GM19438 (cell line): ENCODE results near the gene RIBC2.
"Not testable (repeated sequence)": the region's sequence is repeated elsewhere in the genome, so short reads cannot be mapped to it uniquely, and the experiment has no call there.

Experiments
- ATAC-seq: cut with Tn5 transposase; IDR thresholded peaks from one replicate; pipeline ENCODE4 v1.9.1; 2021; ENCODE audit warnings: low read depth; ENCODE audit not compliant: unreplicated experiment

The RIBC2 gene, protein sequence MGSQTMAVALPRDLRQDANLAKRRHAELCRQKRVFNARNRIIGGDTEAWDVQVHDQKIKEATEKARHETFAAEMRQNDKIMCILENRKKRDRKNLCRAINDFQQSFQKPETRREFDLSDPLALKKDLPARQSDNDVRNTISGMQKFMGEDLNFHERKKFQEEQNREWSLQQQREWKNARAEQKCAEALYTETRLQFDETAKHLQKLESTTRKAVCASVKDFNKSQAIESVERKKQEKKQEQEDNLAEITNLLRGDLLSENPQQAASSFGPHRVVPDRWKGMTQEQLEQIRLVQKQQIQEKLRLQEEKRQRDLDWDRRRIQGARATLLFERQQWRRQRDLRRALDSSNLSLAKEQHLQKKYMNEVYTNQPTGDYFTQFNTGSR

GRCh38 chr22:45413368-45414211 lies at the start of gene RIBC2, which contains the start of gene SMC1B:
Gene RIBC2, plus strand, starts transcription at chr22:45413693. Its CDS starts 194 bp downstream, at chr22:45413887.
Gene SMC1B, minus strand, starts transcription at chr22:45413599. Its CDS starts 32 bp downstream, at chr22:45413567.
- ATAC-seq: no peak

DNA sequence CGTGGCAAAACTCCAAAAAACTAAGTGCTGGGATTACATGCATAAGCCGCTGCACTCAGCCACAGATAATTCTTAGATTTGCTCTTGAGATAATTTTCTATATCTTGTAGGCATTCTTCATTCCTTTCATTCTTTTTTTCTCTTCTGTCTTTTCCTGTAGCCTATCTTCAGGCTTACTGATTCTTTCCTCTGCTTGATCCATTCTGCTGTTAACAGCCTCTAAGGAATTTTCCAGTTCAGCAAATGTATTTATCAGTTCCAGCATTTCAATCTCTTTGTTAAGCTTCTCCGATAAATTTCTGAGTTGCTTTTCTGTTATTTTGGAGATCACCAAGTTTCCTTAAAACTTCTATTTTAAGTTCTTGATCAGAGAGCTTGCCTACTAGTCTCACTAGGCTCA lies 46.8 kb upstream of the RIBC2 start:
- no peak for ATAC-seq

- ATAC-seq: not testable (repeated sequence)
These were observed 39.9 kb upstream of the RIBC2 start for GRCh38 chr22:45373592-45373991.

- ATAC-seq: no peak
These were observed 37.5 kb upstream of the RIBC2 start for GRCh38 chr22:45376009-45376408.

GRCh38 chr22:45376703-45377102 lies 36.8 kb upstream of the RIBC2 start:
- no peak for ATAC-seq

- ATAC-seq: no peak
These were observed 32.1 kb upstream of the RIBC2 start for GRCh38 chr22:45381348-45381747.

GRCh38 chr22:45389546-45389945 lies 23.9 kb upstream of the RIBC2 start:
- no peak for ATAC-seq

DNA sequence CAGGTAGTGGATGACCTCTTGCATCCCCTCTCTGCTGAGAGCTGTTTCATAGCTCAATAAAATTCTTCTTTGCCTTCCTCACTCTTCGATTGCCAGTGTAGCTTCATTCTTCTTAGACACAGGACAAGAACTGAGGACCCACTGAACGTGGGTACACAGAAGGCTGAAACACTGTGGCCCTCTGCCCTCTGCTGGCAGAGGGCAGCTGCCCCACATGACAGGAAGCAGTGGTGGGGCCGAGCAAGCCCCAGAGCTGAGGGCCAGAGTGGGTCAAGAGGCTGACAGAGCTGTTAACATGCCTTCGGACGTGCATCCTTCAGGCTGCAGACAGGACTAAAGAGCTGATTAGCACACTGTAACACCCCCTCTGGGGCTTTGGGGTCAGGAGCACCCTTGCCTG lies 15.7 kb upstream of the RIBC2 start:
- ATAC-seq: no peak

DNA sequence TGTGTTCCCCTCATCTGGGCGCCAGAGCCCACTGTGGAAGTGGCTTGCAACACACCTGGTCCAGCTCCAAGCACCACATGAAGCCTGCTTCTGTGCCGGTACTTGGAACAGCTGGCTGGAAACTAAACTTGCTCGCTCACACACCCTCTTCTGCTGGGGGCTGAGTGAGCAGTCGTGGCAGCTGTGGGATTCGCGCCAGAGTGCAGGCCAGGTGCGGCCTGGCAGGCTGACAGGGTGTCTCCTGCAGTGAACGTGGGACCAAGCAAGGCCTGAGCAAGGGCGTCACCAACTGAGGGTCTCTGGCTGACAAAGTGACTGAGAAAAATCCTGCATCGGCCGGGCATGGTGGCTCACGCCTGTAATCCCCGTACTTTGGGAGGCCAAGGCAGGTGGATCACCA lies 15.3 kb upstream of the RIBC2 start:
- ATAC-seq: no peak

GRCh38 chr22:45399712-45400445 lies 13.6 kb upstream of the RIBC2 start:
- ATAC-seq: no peak

- ATAC-seq: no peak
These were observed 11.0 kb upstream of the RIBC2 start for GRCh38 chr22:45402466-45402985.

GRCh38 chr22:45407793-45408192 lies 5.7 kb upstream of the RIBC2 start:
- no peak for ATAC-seq

GRCh38 chr22:45413013-45413367 lies 503 bp upstream of the RIBC2 start:
- no peak for ATAC-seq

GRCh38 chr22:45418056-45418769 lies 4.7 kb downstream of the RIBC2 start:
- no peak for ATAC-seq

DNA sequence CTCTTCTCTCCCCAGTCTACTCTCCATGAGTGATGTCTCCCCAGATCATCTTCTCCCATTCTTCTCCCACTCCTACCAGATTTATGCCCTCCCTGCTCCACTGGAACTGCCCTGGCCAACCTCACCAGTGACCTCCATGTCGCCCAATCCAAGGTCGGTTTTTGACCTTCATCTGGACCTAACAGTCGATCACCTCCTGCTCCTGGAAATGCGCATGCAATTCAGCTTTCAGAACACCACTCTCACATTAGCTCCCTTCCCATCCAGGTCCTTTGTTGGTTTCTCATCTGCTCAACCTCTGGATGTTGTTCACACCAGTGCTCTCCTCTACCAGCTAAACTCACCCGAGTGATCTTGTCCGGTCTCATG lies 5.3 kb downstream of the RIBC2 start:
- no peak for ATAC-seq

GRCh38 chr22:45420011-45420410 lies 6.5 kb downstream of the RIBC2 start:
- no peak for ATAC-seq

DNA sequence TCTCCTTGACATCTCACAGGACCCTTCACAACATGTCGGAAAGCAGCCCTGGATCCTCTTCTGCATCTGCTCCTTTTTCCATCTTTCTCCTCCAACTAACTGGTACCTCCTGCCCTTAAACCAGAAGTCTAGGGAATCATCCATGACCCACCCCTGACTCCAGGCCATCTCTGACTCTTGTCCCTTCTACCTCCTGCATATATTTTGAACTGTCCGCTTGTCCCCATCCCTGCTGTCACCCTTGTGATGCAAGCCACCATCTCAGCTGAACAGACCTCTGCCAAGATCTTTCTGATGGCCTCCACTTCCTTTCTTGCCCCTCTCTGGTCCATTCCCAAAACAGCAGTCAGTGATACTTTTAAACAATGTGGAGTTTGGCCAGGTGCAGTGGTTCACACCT lies 7.0 kb downstream of the RIBC2 start:
- no peak for ATAC-seq

DNA sequence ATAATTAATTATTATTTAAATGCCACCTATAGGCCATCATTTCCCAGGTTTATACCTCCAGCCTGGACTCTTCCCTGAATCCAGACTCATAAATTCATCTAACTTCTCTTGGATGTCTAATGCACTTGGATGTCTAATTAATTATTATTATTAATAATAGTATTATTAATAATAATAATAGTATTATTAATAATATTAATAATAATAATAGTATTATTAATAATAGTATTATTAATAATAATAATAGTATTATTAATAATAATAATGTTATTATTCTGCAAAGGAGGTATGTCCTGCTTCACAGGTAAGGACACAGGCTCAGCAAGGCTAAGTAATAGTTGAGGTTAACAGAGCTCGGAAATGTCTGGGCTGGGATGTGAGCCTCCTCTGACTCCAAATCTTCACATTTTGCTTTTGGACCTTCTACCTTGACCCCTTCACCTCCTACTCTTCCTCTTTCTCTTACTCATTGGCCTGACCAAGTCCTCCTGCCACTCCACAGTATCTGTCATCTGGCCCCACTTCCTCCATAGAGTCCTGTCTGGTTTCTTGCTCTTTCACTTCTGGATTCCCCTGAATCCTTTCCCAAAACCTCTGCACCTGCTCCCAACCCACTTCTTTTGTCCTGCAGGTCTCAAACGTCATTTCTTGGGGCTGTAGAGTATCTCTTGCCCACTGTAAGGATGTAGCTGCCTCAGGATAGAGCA lies 8.0 kb downstream of the RIBC2 start:
- ATAC-seq: no peak

GRCh38 chr22:45422237-45422983 lies 8.9 kb downstream of the RIBC2 start:
- no peak for ATAC-seq
